ENCODE results near the gene DUSP9. TPM values are rescaled to one million over a fixed set of nuclear protein-coding genes. Genes with fewer than 3 reads are reported as not detected.

The DUSP9 gene
- total and polyA plus RNA-seq, 11 donors, result 0.04 to 0.25 TPM; not detected in 9

DNA sequence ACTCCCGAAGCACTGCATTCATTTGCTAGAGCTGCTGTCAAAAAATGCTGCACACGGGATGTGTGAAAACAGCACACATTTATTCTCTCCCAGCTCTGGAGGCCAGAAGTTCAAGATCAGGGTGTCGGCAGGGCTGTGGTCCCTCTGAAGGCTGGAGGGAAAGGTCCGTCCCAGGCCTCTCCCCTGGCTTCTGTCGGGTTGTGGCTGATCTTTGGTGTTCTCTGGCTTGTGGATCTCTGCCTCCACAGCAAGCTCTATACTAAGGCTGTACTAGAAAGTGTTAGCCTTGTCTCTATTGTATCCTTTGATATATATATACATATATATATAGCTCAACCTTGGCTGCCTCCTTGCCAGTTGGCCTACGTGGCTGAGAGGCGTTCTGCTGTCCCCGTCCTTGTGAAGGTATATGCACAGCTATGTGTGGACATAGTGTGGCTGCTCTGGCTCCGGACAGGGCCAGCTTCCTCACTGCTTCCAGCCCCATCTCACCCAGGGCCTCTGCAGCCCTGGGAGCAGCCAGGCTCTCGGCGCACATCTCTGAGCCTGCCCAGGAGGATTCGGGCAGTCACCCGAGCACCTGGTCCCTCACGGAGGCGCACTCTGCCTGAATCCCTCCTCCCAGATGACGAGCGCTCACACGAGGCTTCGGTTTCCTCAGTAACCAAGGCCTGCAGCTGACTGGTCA lies 15.0 kb upstream of the DUSP9 start:
- intact Hi-C loops (cut with DNase I), result loop anchor here in 1 of 10 donors (5.0 kb wide), 1 partner anchor 35 kb away; no protein-coding TSS in a partner anchor
- DNase-seq (no peak), ATAC-seq (no peak)
- Histone ChIP-seq H3K27ac (no peak overlapping the region), H3K36me3 (no peaks in the 10 kb centered on the region), H3K4me1 (peaks cover 0 to 6% (median 0%) of the 10 kb centered on the region in 12 donors), H3K4me3 (no peak overlapping the region), H3K9me3 (peaks cover 0 to 15% (median 0%) of the 10 kb centered on the region in 12 donors), H3K27me3 (peaks cover 0 to 13% (median 0%) of the 10 kb centered on the region in 9 donors)
- WGBS, 4 donors, result 86 to 96% (median 94%) methylated on average over 19 of the region's 19 CpGs
- TF ChIP-seq, protein P1, sequence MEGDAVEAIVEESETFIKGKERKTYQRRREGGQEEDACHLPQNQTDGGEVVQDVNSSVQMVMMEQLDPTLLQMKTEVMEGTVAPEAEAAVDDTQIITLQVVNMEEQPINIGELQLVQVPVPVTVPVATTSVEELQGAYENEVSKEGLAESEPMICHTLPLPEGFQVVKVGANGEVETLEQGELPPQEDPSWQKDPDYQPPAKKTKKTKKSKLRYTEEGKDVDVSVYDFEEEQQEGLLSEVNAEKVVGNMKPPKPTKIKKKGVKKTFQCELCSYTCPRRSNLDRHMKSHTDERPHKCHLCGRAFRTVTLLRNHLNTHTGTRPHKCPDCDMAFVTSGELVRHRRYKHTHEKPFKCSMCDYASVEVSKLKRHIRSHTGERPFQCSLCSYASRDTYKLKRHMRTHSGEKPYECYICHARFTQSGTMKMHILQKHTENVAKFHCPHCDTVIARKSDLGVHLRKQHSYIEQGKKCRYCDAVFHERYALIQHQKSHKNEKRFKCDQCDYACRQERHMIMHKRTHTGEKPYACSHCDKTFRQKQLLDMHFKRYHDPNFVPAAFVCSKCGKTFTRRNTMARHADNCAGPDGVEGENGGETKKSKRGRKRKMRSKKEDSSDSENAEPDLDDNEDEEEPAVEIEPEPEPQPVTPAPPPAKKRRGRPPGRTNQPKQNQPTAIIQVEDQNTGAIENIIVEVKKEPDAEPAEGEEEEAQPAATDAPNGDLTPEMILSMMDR (IDR thresholded peaks at IDR 0.05), result no peak
- TF ChIP-seq POLR2A (IDR thresholded peaks at IDR 0.05), result no peak

DNA sequence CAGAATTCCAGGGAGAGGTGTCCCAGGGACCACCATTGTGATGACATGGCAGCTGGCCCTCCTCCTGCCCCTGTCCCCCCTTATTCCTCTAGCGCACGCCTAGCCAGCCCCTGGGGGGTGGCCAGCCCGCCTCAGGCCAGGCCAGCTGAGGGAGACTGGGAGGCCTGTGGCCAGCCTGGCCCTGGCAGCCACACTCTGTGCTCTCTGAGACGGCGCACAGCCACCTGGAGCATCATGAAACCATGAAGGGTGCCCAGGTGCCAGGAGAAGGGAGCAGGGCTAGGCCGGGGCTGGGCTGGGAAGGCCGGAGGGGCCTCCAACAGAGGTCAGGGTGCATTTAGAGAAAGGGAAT lies 14.4 kb upstream of the DUSP9 start:
- H3K36me3 ChIP-seq, result no peaks in the 10 kb centered on the region
- DNase-seq (peak in 1 of 5 donors; percentile 13), ATAC-seq (no peak)
- H3K27ac ChIP-seq, result no peak overlapping the region
- no peak overlapping the region for H3K4me3 ChIP-seq
- peaks cover 0 to 13% (median 0%) of the 10 kb centered on the region in 9 donors for H3K27me3 ChIP-seq
- 83 to 98% (median 89%) methylated on average over 5 to 7 of the region's 7 CpGs for WGBS, 4 donors
- peaks cover 0 to 15% (median 0%) of the 10 kb centered on the region in 12 donors for H3K9me3 ChIP-seq
- peaks cover 0 to 6% (median 0%) of the 10 kb centered on the region in 12 donors for H3K4me1 ChIP-seq
- intact Hi-C loops (cut with DNase I), result loop anchor here in 1 of 10 donors (5.0 kb wide), 1 partner anchor 35 kb away; no protein-coding TSS in a partner anchor
- TF ChIP-seq, protein P1 (IDR thresholded peaks at IDR 0.05), result no peak
- TF ChIP-seq POLR2A (IDR thresholded peaks at IDR 0.05), result no peak

DNA sequence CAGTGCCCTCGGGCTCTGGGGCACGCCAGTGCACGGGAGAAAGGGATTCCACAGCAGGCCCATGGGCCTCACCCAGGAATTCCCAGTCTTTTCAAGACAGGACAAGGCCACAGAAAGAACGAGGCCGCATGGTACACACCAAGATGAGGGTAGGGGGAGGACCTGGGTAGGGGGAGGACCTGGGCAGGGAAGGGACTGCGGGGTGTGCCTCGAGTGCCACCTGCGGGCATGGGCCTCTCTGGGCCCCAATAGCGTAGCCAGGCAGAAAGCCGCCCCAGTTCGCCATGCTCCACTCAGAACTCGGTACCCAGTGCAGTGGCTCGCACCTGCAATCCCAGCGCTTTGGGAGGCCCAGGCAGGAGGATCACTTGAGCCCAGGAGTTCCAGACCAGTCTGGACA lies 14.0 kb upstream of the DUSP9 start:
- H3K27me3 ChIP-seq, result peaks cover 0 to 13% (median 0%) of the 10 kb centered on the region in 9 donors
- ATAC-seq (no peak), DNase-seq (peak in 1 of 5 donors; percentile 13)
- no peak overlapping the region for H3K4me3 ChIP-seq
- intact Hi-C loops (cut with DNase I), result loop anchor here in 1 of 10 donors (5.0 kb wide), 1 partner anchor 34 kb away; no protein-coding TSS in a partner anchor
- peaks cover 0 to 15% (median 0%) of the 10 kb centered on the region in 12 donors for H3K9me3 ChIP-seq
- TF ChIP-seq POLR2A (IDR thresholded peaks at IDR 0.05), result no peak
- TF ChIP-seq, protein P1 (IDR thresholded peaks at IDR 0.05), result no peak
- peaks cover 0 to 6% (median 0%) of the 10 kb centered on the region in 12 donors for H3K4me1 ChIP-seq
- whole genome bisulfite sequencing, 4 donors, result 89 to 97% (median 95%) methylated on average over 14 of the region's 14 CpGs
- no peak overlapping the region for H3K27ac ChIP-seq
- H3K36me3 ChIP-seq, result no peaks in the 10 kb centered on the region

DNA sequence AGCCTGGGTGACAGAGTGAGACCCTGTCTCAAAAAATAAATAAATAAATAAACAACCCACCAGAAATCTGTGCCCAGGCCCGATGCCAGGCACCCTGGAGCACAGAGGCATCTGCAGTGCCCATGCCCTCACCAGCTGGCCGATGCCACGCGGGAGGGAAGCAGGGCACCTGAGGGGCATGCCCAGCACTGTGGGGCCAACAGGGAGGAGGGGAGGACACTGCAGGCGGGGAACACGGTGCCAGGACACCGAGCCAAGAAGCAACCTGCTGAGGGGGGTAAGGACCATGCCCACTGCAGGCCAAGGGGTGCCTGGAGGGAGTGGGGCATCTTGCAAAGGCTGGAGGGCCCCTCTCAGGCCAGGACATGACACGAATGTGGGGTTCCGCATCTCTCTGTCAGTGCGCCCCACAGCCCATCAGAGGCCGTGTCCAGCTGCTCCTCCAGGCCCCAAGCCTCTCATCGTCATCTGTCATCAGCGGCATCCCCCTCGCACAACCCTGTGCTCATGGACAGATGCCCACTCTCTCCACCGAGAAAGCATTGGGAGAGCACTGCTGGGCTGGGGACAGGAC lies 13.3 kb upstream of the DUSP9 start:
- ATAC-seq (no peak), DNase-seq (no peak)
- WGBS, 4 donors, result 85 to 92% (median 89%) methylated on average over 14 to 15 of the region's 15 CpGs
- Histone ChIP-seq H3K4me3 (no peak overlapping the region), H3K9me3 (peaks cover 0 to 15% (median 0%) of the 10 kb centered on the region in 12 donors), H3K27me3 (peaks cover 0 to 13% (median 0%) of the 10 kb centered on the region in 9 donors), H3K36me3 (no peaks in the 10 kb centered on the region), H3K4me1 (peaks cover 0 to 6% (median 0%) of the 10 kb centered on the region in 12 donors), H3K27ac (no peak overlapping the region)
- TF ChIP-seq, protein P1 (IDR thresholded peaks at IDR 0.05), result no peak
- no peak for TF ChIP-seq POLR2A (IDR thresholded peaks at IDR 0.05)
- intact Hi-C loops (cut with DNase I), result loop anchor here in 1 of 10 donors (5.0 kb wide), 1 partner anchor 34 kb away; no protein-coding TSS in a partner anchor

Data from heart left ventricle (tissue), 16 donors.